GM12878 (cell line): ENCODE data around the gene SCAP.

Experiments
- CHD1 ChIP-seq: IDR thresholded peaks from 2 replicates; pipeline ENCODE4 v1.6.1; 2012; ENCODE audit warnings: low read depth, low read length, improper control_type of control experiment
- CTCF ChIP-seq, 3 experiments: IDR thresholded peaks in 2 of 3; conservative IDR thresholded peaks in 1 of 3; 2 replicates each; pipeline ENCODE4 v1.5.1; 2011; ENCODE audit warnings: low read depth in 3 of 3, low read length in 3 of 3, mild to moderate bottlenecking in 3 of 3, control low read depth in 2 of 3, moderate library complexity in 2 of 3, inconsistent platforms in 1 of 3, mixed read lengths in 1 of 3; ENCODE audit not compliant: control insufficient read depth in 2 of 3, insufficient read depth in 1 of 3; ENCODE audit errors: extremely low read depth in 1 of 3
- HCFC1 ChIP-seq: fragments of 150-350 bp; IDR thresholded peaks from 2 replicates; pipeline ENCODE4 v1.6.1; 2014; ENCODE audit warnings: low read length
- KAT2A ChIP-seq: conservative IDR thresholded peaks from 2 replicates; pipeline ENCODE4 v1.6.1; 2011; ENCODE audit warnings: low read depth, low read length; ENCODE audit not compliant: control insufficient read depth
- MLLT1 ChIP-seq: fragments of 450-650 bp; IDR thresholded peaks from 2 replicates; pipeline ENCODE4 v1.6.1; 2016; ENCODE audit warnings: mild to moderate bottlenecking
- NR2C1 ChIP-seq: fragments of 450-650 bp; IDR thresholded peaks from 2 replicates; pipeline ENCODE4 v1.6.1; 2017; ENCODE audit warnings: antibody characterized with exemption, mild to moderate bottlenecking, moderate library complexity
- PAX5 ChIP-seq: IDR thresholded peaks from 2 replicates; pipeline ENCODE4 v1.6.1; 2011; ENCODE audit warnings: low read depth, low read length, borderline replicate concordance
- POLR2AphosphoS2 ChIP-seq: IDR thresholded peaks from 2 replicates; pipeline ENCODE4 v1.6.1; 2011; ENCODE audit warnings: low read depth, mild to moderate bottlenecking, low read length, improper control_type of control experiment, moderate library complexity
- POLR2AphosphoS5 ChIP-seq: IDR thresholded peaks from 2 replicates; pipeline ENCODE4 v1.6.1; 2011; ENCODE audit warnings: mild to moderate bottlenecking, low read length, inconsistent platforms
- SMAD1 ChIP-seq: fragments of 450-650 bp; IDR thresholded peaks from 2 replicates; pipeline ENCODE4 v1.6.1; 2018; ENCODE audit warnings: mild to moderate bottlenecking, low read depth; ENCODE audit not compliant: partially characterized antibody
- STAT1 ChIP-seq: fragments of 450-650 bp; conservative IDR thresholded peaks from 2 replicates; pipeline ENCODE4 v1.6.1; 2014; ENCODE audit warnings: antibody characterized with exemption, mild to moderate bottlenecking
- TAF1 ChIP-seq: IDR thresholded peaks from 2 replicates; pipeline ENCODE4 v1.6.1; 2011; ENCODE audit warnings: mild to moderate bottlenecking, low read depth, low read length, borderline replicate concordance
- USF2 ChIP-seq: IDR thresholded peaks from 2 replicates; pipeline ENCODE4 v1.6.1; 2011; ENCODE audit warnings: low read depth, low read length, improper control_type of control experiment, borderline replicate concordance

GRCh38 chr3:47408839-47409229, 66.9 kb downstream of the SCAP start:
- no peak for TF ChIP-seq STAT1
- TF ChIP-seq USF2 = no peak
- TF ChIP-seq NR2C1 = no peak
- TF ChIP-seq SMAD1 = no peak
- TF ChIP-seq POLR2AphosphoS5 = no peak
- TF ChIP-seq CHD1 = no peak
- no peak for TF ChIP-seq CTCF (IDR thresholded peaks at IDR 0.05 in 2 of 3, conservative IDR thresholded peaks at IDR 0.05 in 1 of 3; ENCODE audit: control insufficient read depth in 2 of 3, extremely low read depth in 1 of 3, insufficient read depth in 1 of 3, low read depth in 3 of 3, low read length in 3 of 3)
- no peak for TF ChIP-seq POLR2AphosphoS2
- no peak for TF ChIP-seq HCFC1
- no peak for TF ChIP-seq TAF1
- TF ChIP-seq PAX5 = no peak
- no peak for TF ChIP-seq KAT2A
- TF ChIP-seq MLLT1 = no peak
